A673 (cell line): ENCODE results near the gene SH3RF1.

ENCODE experiments used
- CTCF ChIP-seq: fragments of 300-800, 200-600 bp; sonication (generic); conservative IDR thresholded peaks from 2 replicates; pipeline ENCODE4 v1.5.1; 2017; ENCODE audit warnings: low read depth, mild to moderate bottlenecking, antibody characterized with exemption, low read length, moderate library complexity, mixed read lengths
- EZH2 ChIP-seq: fragments of 200-600 bp; sonication (generic); IDR thresholded peaks from 2 replicates; pipeline ENCODE4 v1.6.1; 2017; ENCODE audit warnings: borderline replicate concordance, low read depth, mild to moderate bottlenecking, mixed read lengths, antibody characterized with exemption, low read length; ENCODE audit not compliant: poor library complexity, severe bottlenecking

- TF ChIP-seq CTCF = no peak
- no peak for TF ChIP-seq EZH2
These were observed 22.1 kb downstream of the SH3RF1 start for GRCh38 chr4:169248645-169249044.
